Endothelial cell of umbilical vein (primary cell): ENCODE results near the gene DCLK1. TPM values are rescaled to one million over a fixed set of nuclear protein-coding genes. Genes with fewer than 3 reads are reported as not detected.

Source experiments
- BruUV-seq: library from RNA; stranded (reverse); fragments of 400-500 nt; replicated peaks from 2 replicates; lab custom pipeline; 2021; lab: Mats Ljungman, UMichigan
- CTCF ChIA-PET: fragments of 300-600, 350-600 bp; sonication (Branson Sonifier 250); formaldehyde crosslinking; loops from one replicate; lab custom pipeline; 2021; ENCODE audit warnings: antibody characterized with exemption, inconsistent platforms; lab: Charles Lee
- POLR2A ChIA-PET: fragments of 300-600, 350-600 bp; sonication (Branson Sonifier 250); formaldehyde crosslinking; loops from one replicate; lab custom pipeline; 2021; ENCODE audit warnings: antibody characterized with exemption, inconsistent platforms; lab: Charles Lee
- DNase-seq: peaks from one replicate; pipeline ENCODE4 v3.0.0-alpha.2; 2011; ENCODE audit warnings: low read depth, low spot score
- FAIRE-seq: peaks from 2 replicates; lab custom pipeline; 2011; peaks lifted over from hg19 to GRCh38; lab: Jason Lieb, UNC
- H2AFZ ChIP-seq: 2 replicates; pipeline ENCODE4 v1.6.0; 2012; ENCODE audit warnings: low read depth, low read length, control low read depth, inconsistent platforms
- H3K27ac ChIP-seq: 2 replicates; pipeline ENCODE4 v1.5.1; 2011; ENCODE audit warnings: low read depth, mild to moderate bottlenecking, control low read depth, low read length, moderate library complexity; ENCODE audit not compliant: insufficient read depth
- H3K27me3 ChIP-seq, 2 experiments: 2 replicates each; pipeline versions ENCODE4 v1.6.0 to v1.6.1; 2011; ENCODE audit warnings: low read length in 2 of 2, mixed read lengths in 1 of 2; ENCODE audit not compliant: control insufficient read depth in 2 of 2, insufficient read depth in 2 of 2
- H3K36me3 ChIP-seq, 2 experiments: 2 replicates in 1 of 2; 3 replicates in 1 of 2; pipeline ENCODE4 v1.5.1; 2011; ENCODE audit warnings: low read length in 2 of 2, mild to moderate bottlenecking in 1 of 2, moderate library complexity in 1 of 2; ENCODE audit not compliant: control insufficient read depth in 2 of 2, insufficient read depth in 2 of 2; ENCODE audit errors: extremely low read depth in 1 of 2
- H3K4me1 ChIP-seq: 3 replicates; pipeline ENCODE4 v1.5.1; 2011; ENCODE audit warnings: mild to moderate bottlenecking, low read length; ENCODE audit not compliant: control insufficient read depth, insufficient read depth; ENCODE audit errors: extremely low read depth
- H3K4me2 ChIP-seq: 2 replicates; pipeline ENCODE4 v1.6.1; 2011; ENCODE audit warnings: low read length, control low read depth, mixed read lengths; ENCODE audit not compliant: insufficient read depth
- H3K4me3 ChIP-seq, 3 experiments: fragments of 200-600 bp in 1 of 3; sonication (generic), shearing (Covaris generic) in 1 of 3; replicated peaks in 1 of 3; 2 replicates each; pipeline ENCODE4 v1.5.1; 2011 to 2016; ENCODE audit warnings: control low read depth in 3 of 3, low read length in 3 of 3, mild to moderate bottlenecking in 2 of 3, inconsistent platforms in 1 of 3, low read depth in 1 of 3, moderate library complexity in 1 of 3; ENCODE audit not compliant: insufficient read depth in 1 of 3
- H3K79me2 ChIP-seq: 2 replicates; pipeline ENCODE4 v1.6.0; 2012; ENCODE audit warnings: low read length, inconsistent platforms; ENCODE audit not compliant: control insufficient read depth, insufficient read depth
- H3K9ac ChIP-seq: replicated peaks from 2 replicates; pipeline ENCODE3; 2011; ENCODE audit warnings: low read length, control low read depth; ENCODE audit not compliant: insufficient read depth; ENCODE audit errors: extremely low read depth
- H3K9me1 ChIP-seq: replicated peaks from 3 replicates; pipeline ENCODE4 v1.6.0; 2011; ENCODE audit warnings: mild to moderate bottlenecking, low read length; ENCODE audit not compliant: control insufficient read depth, insufficient read depth; ENCODE audit errors: extremely low read depth
- H3K9me3 ChIP-seq: replicated peaks from 2 replicates; pipeline ENCODE4 v1.5.1; 2012; ENCODE audit warnings: low read length, inconsistent platforms; ENCODE audit not compliant: control insufficient read depth, insufficient read depth
- H4K20me1 ChIP-seq: replicated peaks from 2 replicates; pipeline ENCODE3; 2011; ENCODE audit warnings: mild to moderate bottlenecking, low read length; ENCODE audit not compliant: control insufficient read depth, insufficient read depth; ENCODE audit errors: extremely low read depth
- CTCF ChIP-seq, 2 donors: IDR thresholded peaks; 1 replicate in 1 of 2; 2 replicates in 1 of 2; pipeline ENCODE4 v1.5.1; 2011; ENCODE audit warnings: low read length in 2 of 2, mild to moderate bottlenecking in 2 of 2, moderate library complexity in 2 of 2, control low read depth in 1 of 2, inconsistent platforms in 1 of 2, low read depth in 1 of 2; ENCODE audit not compliant: insufficient read depth in 1 of 2; ENCODE audit errors: extremely low read depth in 1 of 2
- EZH2 ChIP-seq: IDR thresholded peaks from 2 replicates; pipeline ENCODE4 v1.6.1; 2012; ENCODE audit warnings: borderline replicate concordance, low read depth, mild to moderate bottlenecking, moderate library complexity, low read length, inconsistent platforms; ENCODE audit not compliant: severe bottlenecking
- FOS ChIP-seq: IDR thresholded peaks from 2 replicates; pipeline ENCODE4 v1.6.1; 2011; ENCODE audit warnings: mild to moderate bottlenecking, low read length, moderate library complexity, borderline replicate concordance; ENCODE audit not compliant: insufficient read depth
- GATA2 ChIP-seq: IDR thresholded peaks from 2 replicates; pipeline ENCODE4 v1.7.0; 2011; ENCODE audit warnings: low read depth, mild to moderate bottlenecking, moderate library complexity, mixed read lengths, low read length; ENCODE audit not compliant: insufficient read length, insufficient read depth
- JUN ChIP-seq: IDR thresholded peaks from 2 replicates; pipeline ENCODE4 v1.6.1; 2011; ENCODE audit warnings: borderline replicate concordance, low read depth; ENCODE audit not compliant: insufficient read length, insufficient read depth
- MYC ChIP-seq: IDR thresholded peaks from one replicate; pipeline ENCODE4 v1.6.1; 2011; ENCODE audit warnings: mild to moderate bottlenecking, low read depth, low read length
- POLR2A ChIP-seq: IDR thresholded peaks from 2 replicates; pipeline ENCODE4 v1.6.1; 2012; ENCODE audit warnings: low read depth, mild to moderate bottlenecking, control low read depth, low read length
- POLR2AphosphoS5 ChIP-seq: IDR thresholded peaks from 2 replicates; pipeline ENCODE4 v1.6.1; 2012; ENCODE audit warnings: low read depth, mild to moderate bottlenecking, control low read depth, low read length, moderate library complexity; ENCODE audit not compliant: insufficient read depth
- dilution Hi-C: fragments of 300-500 bp; cut with MboI; formaldehyde crosslinking; loops from one replicate; pipeline ENCODE4 v1.15.0; 2019; ENCODE audit warnings: low sequenced_read_pairs; ENCODE audit not compliant: extremely low pct_ligation_motif_present
- intact Hi-C: fragments of 100-400 bp; cut with micrococcal nuclease; formaldehyde crosslinking; loops from one replicate; pipeline ENCODE4 v1.10.0; 2022
- polyA plus RNA-seq, 4 experiments: library from polyadenylated mRNA; depleted of rRNA in 3 of 4; stranded (reverse) in 3 of 4; unstranded in 1 of 4; fragments of >200 nt; gene quantifications; 2 replicates each; pipeline versions ENCODE4 v1.2.1 to v1.2.3, GENCODE V29; 2011 to 2012; ENCODE audit warnings: missing spikeins in 1 of 4
- total RNA-seq: library from RNA; stranded (reverse); gene quantifications from 2 replicates; pipeline ENCODE4 v1.2.3, GENCODE V29; 2021
- TF ChIP-seq, protein P1 (sequence below): IDR thresholded peaks from 2 replicates; pipeline ENCODE4 v1.6.1; 2011; ENCODE audit not compliant: insufficient read depth, insufficient read length

Gene DCLK1
- total and polyA plus RNA-seq, 2 donors (not counting 3 experiments of a cell fraction or from before 2014, with no cell fraction given) = 0.28 to 3.9 TPM

DNA sequence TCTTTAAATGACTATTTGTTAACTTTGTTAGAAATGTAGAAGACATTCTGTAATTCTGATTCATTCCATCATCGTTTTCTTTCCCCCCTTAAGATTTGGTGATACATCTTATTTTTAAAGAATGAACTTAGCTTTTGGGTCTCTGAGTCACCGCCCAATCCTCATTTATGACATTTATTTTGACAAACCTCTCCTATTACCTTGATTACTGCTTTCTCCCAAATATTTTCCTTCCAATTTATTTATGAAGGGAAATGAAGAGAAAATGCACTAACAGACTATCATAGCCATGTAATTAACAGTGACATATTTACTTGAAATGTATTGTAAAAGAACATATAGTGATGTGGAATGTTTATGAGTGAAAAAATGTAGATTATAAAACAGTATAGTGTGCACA, 241.6 kb downstream of the DCLK1 start:
- no peak for TF ChIP-seq EZH2
- no peak for TF ChIP-seq JUN
- no peak for TF ChIP-seq CTCF (IDR thresholded peaks at IDR 0.05; ENCODE audit: extremely low read depth in 1 of 2, insufficient read depth in 1 of 2, low read depth in 1 of 2, low read length in 2 of 2)
- TF ChIP-seq POLR2AphosphoS5 = no peak
- TF ChIP-seq, protein P1, sequence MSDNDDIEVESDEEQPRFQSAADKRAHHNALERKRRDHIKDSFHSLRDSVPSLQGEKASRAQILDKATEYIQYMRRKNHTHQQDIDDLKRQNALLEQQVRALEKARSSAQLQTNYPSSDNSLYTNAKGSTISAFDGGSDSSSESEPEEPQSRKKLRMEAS = no peak
- no peak for TF ChIP-seq GATA2
- TF ChIP-seq MYC = no peak
- TF ChIP-seq FOS = no peak
- no peak for TF ChIP-seq POLR2A
- Histone ChIP-seq H3K9me1 (no peaks in the 10 kb centered on the region), H3K4me3 (no peak overlapping the region), H3K4me1 (no peaks in the 10 kb centered on the region), H3K4me2 (no peak overlapping the region), H3K27ac (no peak overlapping the region), H3K9ac (no peak overlapping the region), H2AFZ (no peak overlapping the region), H3K27me3 (no peaks in the 10 kb centered on the region), H4K20me1 (no peaks in the 10 kb centered on the region), H3K36me3 (no peaks in the 10 kb centered on the region), H3K9me3 (no peaks in the 10 kb centered on the region), H3K79me2 (no peaks in the 10 kb centered on the region)
- intact Hi-C loops (no loop called here), dilution Hi-C loops (no loop called here)
- no peak for DNase-seq
- POLR2A ChIA-PET = no interaction called here
- FAIRE-seq = no peak
- no TSS peak for BruUV-seq
- CTCF ChIA-PET = interaction anchor here (1.2 kb wide), 1 partner anchor 71 kb away, joined by 3 read pairs; no protein-coding TSS in a partner anchor
